GM13976 (cell line): ENCODE measurements around the gene CKB.

Source experiments
- DNase-seq: peaks from one replicate; pipeline ENCODE4 v3.0.0; 2012; ENCODE audit warnings: low spot score
- in situ Hi-C: fragments of 300-500 bp; cut with MboI; formaldehyde crosslinking; loops from one replicate; pipeline ENCODE4 v1.12.0; 2022; ENCODE audit warnings: low sequenced_read_pairs, mixed read lengths, inconsistent platforms; ENCODE audit not compliant: unreplicated experiment
- TF ChIP-seq, protein P1 (sequence below): IDR thresholded peaks from 2 replicates; pipeline ENCODE4 v1.5.1; 2012; ENCODE audit warnings: borderline replicate concordance, mild to moderate bottlenecking; ENCODE audit not compliant: insufficient read depth; ENCODE audit errors: extremely low read depth, missing control alignments, control extremely low read depth

CKB gene

DNA sequence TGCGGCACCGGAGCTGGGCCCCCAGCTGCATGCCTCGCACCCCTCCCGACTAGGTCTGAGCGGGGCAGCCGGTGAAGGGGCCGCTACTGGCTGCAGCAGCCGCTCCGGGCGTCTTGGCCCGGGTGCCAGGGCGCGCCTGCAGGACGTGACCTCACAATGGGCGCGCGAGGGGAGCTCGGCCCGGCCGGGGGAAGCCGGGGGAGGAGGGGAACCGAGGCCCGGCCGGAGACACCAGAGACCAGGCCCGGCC lies 39.5 kb upstream of the CKB start:
- TF ChIP-seq, protein P1, sequence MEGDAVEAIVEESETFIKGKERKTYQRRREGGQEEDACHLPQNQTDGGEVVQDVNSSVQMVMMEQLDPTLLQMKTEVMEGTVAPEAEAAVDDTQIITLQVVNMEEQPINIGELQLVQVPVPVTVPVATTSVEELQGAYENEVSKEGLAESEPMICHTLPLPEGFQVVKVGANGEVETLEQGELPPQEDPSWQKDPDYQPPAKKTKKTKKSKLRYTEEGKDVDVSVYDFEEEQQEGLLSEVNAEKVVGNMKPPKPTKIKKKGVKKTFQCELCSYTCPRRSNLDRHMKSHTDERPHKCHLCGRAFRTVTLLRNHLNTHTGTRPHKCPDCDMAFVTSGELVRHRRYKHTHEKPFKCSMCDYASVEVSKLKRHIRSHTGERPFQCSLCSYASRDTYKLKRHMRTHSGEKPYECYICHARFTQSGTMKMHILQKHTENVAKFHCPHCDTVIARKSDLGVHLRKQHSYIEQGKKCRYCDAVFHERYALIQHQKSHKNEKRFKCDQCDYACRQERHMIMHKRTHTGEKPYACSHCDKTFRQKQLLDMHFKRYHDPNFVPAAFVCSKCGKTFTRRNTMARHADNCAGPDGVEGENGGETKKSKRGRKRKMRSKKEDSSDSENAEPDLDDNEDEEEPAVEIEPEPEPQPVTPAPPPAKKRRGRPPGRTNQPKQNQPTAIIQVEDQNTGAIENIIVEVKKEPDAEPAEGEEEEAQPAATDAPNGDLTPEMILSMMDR: no peak
- no peak for DNase-seq

DNA sequence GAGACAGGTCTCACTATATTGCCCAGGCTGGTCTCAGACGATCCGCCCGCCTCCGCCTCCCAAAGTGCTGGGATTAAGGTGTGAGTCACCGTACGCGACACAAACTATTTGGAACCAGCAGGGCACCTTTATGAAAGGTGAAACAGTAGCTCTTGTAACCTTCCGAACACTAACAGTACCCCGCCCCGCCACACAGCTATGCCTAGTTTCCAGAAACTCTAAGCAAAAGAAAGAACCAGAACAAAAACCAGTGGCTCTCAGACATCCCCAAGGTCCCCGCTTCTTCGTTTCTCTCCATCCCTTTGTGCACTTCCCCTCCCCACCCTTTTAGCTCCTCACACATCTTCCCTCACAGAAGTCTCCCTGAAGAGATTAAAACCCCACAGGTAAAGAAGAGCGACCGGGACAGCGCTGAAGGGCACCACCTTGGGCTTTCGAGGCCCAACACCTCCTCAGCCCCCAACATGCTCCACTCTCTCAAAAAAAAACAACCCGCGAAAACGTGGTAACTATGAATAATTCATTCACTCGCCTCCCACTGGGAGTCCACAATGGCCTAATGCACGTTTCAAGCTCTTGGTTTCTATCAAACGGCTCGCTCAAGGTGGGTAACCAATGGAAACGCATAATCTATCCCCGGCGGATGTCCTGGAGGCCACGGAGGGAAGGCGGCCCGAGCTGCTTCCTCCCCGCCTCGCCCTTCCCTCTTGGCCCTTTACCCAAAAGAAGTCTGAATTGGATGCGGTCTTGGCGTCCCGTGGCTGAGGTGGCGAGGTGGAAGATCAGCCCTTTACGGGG lies 39.0 kb upstream of the CKB start:
- in situ Hi-C loops: no loop called here
- DNase-seq: peak; percentile 75
- TF ChIP-seq, protein P1: no peak

More for the DNA sequence above, 39.5 kb upstream of the CKB start:
- in situ Hi-C loops: no loop called here

DNA sequence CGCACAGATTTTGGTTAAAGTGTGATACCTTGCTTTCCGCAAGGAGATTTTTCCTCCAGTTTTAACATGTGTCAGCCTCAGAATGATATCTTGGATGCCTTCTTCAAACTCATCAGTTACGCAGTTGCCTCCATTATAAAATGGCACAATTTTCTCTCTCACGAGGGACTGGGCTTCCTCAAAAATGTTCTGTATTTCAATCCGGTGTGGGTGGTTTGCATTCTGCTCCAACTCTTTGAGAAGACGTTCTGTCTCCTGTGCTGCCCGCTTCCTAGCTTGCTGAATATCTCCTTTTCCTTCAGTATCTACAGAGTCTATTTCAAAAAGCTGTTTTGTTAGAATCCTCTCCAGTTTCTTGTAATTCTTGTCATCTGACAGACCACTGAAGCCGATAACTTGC lies 38.1 kb upstream of the CKB start:
- TF ChIP-seq, protein P1: no peak
- no peak for DNase-seq
- in situ Hi-C loops: no loop called here

GRCh38 chr14:103559766-103560165 lies 37.1 kb upstream of the CKB start:
- in situ Hi-C loops: loop anchor here (5.0 kb wide), 1 partner anchor 42 kb away; no protein-coding TSS in a partner anchor
- TF ChIP-seq, protein P1: no peak
- no peak for DNase-seq

DNA sequence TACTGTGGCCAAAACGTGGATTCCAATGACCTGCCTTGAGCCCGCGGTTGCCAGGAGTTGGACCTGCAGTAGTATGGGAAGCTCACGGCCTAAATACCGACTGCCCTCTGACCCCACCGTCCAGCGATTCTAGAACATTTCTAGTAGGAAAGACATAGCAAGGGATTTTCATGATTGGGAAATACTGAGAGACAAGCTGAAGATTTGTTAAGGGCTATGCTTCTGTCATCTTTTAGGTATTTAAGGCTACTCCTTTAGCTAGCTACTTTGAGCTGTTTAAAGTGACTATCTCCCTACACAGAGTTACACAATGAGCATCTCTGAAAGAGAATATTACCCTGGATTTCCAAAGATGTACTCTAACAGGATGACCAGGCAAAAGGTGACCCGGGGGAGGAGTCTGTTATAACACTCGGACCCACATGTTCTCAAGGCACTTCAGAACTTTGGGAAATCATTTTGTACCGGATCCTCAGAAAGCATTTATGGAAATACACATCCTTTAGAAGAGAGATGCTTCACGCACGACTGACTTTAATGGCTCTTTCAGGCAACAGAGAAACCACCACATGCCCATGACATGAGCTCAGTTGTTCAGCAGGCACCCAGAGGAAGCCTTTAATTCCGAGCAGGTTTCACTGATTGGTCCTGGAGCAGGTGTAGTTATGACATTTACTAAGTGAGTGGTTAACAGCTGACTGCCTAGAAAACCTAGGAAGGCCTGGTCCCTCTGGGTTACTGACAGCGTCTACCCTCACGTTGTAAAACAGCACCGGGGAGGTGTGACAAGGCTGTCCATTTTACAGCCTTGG lies 35.6 kb upstream of the CKB start:
- TF ChIP-seq, protein P1: no peak
- in situ Hi-C loops: loop anchor here (5.0 kb wide), 1 partner anchor 41 kb away; no protein-coding TSS in a partner anchor

DNA sequence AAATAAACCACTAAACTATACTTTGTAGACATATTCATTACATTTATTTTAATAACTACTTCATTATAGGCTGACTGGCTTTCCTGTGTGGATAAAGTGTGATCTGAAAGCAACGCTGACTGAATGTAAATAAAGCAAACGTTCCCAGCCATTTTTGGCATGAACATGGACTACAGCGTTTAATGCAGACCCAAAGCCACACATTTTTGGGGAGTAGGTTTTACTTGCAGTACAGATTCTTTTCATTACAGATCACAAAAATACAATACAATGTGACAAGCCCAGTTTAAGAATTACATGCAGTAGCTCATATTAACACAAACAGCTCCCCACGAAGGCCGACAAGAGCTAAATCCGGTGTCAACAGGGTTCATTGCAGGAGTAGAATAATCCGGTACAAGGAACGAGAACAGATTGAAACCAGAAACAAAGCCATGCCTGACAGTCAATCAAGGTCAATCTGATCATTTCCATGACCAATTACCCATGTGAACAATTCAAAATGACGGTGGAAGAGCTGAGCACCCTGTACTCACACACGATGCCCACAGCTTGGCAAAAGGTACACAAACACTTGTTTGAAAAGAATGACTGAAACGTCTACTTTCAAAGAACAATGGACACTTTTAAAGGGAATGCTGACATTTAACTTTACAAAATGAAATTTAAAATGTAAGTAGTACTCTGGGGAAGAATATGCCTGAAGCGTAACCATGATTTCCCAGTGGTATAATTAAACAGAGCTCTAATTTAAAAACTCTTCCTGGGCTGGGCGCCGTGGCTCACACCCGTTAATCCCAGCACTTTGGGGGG lies 34.5 kb upstream of the CKB start:
- TF ChIP-seq, protein P1: no peak
- DNase-seq: no peak
- in situ Hi-C loops: loop anchor here (5.0 kb wide), 1 partner anchor 40 kb away; no protein-coding TSS in a partner anchor

More for the DNA sequence above, 35.6 kb upstream of the CKB start:
- no peak for DNase-seq
